ENCODE results near the gene MS4A10. TPM values are rescaled to one million over a fixed set of nuclear protein-coding genes. Genes with fewer than 3 reads are reported as not detected.

The MS4A10 gene
- total RNA-seq, 1 experiment from 2014 or later = not detected

DNA sequence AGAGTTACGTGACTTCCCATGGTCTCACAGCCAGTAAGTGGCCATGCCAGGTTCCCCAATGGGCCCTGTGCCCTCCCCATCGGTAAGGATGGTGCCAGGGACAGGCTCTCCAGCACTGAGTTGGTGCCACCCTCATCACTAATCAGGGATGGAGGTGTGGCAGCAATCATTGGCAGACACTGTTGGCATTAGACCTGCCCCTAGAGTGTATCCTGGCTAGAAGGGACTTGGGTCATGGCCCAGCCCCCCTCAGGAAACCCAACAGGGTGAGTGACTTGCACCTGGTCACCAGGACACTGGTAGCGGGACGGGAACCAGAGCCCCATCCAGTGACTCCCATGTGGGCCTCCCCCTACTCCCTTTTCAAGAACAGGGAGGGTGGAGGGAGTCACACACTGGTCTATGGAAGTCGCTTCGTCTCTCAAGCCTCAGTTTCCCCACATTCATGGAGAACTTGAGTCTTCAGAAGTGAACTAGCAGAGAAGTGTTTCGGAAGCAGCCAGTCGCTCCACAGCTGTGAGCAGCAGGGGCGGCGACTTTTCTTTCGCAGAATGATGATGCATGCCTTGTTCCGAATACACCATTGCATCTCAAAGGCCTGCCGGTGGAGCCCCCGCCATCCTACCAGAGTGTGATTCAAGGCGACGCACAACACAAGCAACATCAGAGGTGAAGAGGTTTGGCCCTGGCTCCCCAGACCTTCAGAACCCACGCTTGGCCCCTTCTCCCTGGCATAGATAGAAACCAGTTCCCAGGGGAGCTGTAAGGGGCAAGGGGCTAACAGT lies 12.9 kb downstream of the MS4A10 start (continued):
- TF ChIP-seq, protein P1, sequence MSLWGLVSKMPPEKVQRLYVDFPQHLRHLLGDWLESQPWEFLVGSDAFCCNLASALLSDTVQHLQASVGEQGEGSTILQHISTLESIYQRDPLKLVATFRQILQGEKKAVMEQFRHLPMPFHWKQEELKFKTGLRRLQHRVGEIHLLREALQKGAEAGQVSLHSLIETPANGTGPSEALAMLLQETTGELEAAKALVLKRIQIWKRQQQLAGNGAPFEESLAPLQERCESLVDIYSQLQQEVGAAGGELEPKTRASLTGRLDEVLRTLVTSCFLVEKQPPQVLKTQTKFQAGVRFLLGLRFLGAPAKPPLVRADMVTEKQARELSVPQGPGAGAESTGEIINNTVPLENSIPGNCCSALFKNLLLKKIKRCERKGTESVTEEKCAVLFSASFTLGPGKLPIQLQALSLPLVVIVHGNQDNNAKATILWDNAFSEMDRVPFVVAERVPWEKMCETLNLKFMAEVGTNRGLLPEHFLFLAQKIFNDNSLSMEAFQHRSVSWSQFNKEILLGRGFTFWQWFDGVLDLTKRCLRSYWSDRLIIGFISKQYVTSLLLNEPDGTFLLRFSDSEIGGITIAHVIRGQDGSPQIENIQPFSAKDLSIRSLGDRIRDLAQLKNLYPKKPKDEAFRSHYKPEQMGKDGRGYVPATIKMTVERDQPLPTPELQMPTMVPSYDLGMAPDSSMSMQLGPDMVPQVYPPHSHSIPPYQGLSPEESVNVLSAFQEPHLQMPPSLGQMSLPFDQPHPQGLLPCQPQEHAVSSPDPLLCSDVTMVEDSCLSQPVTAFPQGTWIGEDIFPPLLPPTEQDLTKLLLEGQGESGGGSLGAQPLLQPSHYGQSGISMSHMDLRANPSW (CRISPR knock-in tag; conservative IDR thresholded peaks at IDR 0.05; ENCODE audit: low read depth) = no peak
- TF ChIP-seq GABPB1 (CRISPR knock-in tag; IDR thresholded peaks at IDR 0.05) (no peak), JUN (CRISPR knock-in tag; IDR thresholded peaks at IDR 0.05) (no peak)

DNA sequence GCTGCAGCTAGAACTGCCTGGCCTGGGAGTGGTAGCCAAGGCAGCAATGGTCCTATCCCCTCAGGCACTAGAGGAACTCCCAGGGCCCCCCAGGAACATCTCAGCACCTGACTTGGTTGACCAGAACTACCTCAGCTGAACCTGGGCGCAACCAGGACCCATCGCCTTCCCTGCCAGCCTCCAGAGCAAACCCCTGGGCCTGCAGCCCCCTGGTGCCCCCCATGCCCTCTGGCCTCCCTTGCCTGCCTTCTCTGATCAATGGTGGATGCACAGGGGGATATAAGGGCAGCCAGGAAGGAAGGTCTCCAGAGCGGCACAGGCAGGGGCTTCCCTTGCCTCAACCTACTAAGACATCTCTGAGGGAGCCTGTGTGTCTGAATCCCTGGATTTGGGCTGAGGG lies 13.5 kb downstream of the MS4A10 start:
- Mint-ChIP-seq H3K4me3 (no peak overlapping the region), H3K36me3 (peaks cover 4% of the 10 kb centered on the region; the same call in 1 of the 2 replicates), H3K4me1 (no peaks in the 10 kb centered on the region), H3K27me3 (ENCODE audit: low read depth) (peaks cover 22% of the 10 kb centered on the region), H3K9me3 (peaks cover 15% of the 10 kb centered on the region), H3K27ac (no peak overlapping the region)
- ChIA-PET POLR2A (no interaction called here), CTCF (interaction anchor here (1.2 kb wide), 1 partner anchor 36 kb away, joined by 3 read pairs; no protein-coding TSS in a partner anchor)
- ATAC-seq = no peak
- no peak for DNase-seq (ENCODE audit: low spot score)
- TF ChIP-seq ZNF423 (CRISPR knock-in tag; IDR thresholded peaks at IDR 0.05) (no peak), SP1 (CRISPR knock-in tag; conservative IDR thresholded peaks at IDR 0.05) (no peak), IRF2 (CRISPR knock-in tag; IDR thresholded peaks at IDR 0.05; ENCODE audit: borderline replicate concordance, low read depth) (no peak), ZNF671 (CRISPR knock-in tag; IDR thresholded peaks at IDR 0.05) (no peak), CREM (CRISPR knock-in tag; IDR thresholded peaks at IDR 0.05) (no peak), ETV6 (CRISPR knock-in tag; IDR thresholded peaks at IDR 0.05) (no peak), NR1H2 (CRISPR knock-in tag; IDR thresholded peaks at IDR 0.05) (no peak), GRHL2 (CRISPR knock-in tag; IDR thresholded peaks at IDR 0.05; ENCODE audit: insufficient replicate concordance, severe bottlenecking) (no peak), GABPB1 (CRISPR knock-in tag; IDR thresholded peaks at IDR 0.05) (no peak), ESRRA (CRISPR knock-in tag; IDR thresholded peaks at IDR 0.05; ENCODE audit: borderline replicate concordance) (no peak), ELF4 (CRISPR knock-in tag; IDR thresholded peaks at IDR 0.05; ENCODE audit: low read depth) (no peak), MYBL2 (CRISPR knock-in tag; IDR thresholded peaks at IDR 0.05) (no peak), NR3C1 (CRISPR knock-in tag; conservative IDR thresholded peaks at IDR 0.05; ENCODE audit: low read depth) (no peak), OVOL2 (CRISPR knock-in tag; IDR thresholded peaks at IDR 0.05; ENCODE audit: borderline replicate concordance) (no peak)
- TF ChIP-seq, protein P2, sequence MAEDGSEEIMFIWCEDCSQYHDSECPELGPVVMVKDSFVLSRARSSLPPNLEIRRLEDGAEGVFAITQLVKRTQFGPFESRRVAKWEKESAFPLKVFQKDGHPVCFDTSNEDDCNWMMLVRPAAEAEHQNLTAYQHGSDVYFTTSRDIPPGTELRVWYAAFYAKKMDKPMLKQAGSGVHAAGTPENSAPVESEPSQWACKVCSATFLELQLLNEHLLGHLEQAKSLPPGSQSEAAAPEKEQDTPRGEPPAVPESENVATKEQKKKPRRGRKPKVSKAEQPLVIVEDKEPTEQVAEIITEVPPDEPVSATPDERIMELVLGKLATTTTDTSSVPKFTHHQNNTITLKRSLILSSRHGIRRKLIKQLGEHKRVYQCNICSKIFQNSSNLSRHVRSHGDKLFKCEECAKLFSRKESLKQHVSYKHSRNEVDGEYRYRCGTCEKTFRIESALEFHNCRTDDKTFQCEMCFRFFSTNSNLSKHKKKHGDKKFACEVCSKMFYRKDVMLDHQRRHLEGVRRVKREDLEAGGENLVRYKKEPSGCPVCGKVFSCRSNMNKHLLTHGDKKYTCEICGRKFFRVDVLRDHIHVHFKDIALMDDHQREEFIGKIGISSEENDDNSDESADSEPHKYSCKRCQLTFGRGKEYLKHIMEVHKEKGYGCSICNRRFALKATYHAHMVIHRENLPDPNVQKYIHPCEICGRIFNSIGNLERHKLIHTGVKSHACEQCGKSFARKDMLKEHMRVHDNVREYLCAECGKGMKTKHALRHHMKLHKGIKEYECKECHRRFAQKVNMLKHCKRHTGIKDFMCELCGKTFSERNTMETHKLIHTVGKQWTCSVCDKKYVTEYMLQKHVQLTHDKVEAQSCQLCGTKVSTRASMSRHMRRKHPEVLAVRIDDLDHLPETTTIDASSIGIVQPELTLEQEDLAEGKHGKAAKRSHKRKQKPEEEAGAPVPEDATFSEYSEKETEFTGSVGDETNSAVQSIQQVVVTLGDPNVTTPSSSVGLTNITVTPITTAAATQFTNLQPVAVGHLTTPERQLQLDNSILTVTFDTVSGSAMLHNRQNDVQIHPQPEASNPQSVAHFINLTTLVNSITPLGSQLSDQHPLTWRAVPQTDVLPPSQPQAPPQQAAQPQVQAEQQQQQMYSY (CRISPR knock-in tag; IDR thresholded peaks at IDR 0.05) = no peak
- TF ChIP-seq, protein P3, sequence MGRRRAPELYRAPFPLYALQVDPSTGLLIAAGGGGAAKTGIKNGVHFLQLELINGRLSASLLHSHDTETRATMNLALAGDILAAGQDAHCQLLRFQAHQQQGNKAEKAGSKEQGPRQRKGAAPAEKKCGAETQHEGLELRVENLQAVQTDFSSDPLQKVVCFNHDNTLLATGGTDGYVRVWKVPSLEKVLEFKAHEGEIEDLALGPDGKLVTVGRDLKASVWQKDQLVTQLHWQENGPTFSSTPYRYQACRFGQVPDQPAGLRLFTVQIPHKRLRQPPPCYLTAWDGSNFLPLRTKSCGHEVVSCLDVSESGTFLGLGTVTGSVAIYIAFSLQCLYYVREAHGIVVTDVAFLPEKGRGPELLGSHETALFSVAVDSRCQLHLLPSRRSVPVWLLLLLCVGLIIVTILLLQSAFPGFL (CRISPR knock-in tag; IDR thresholded peaks at IDR 0.05; ENCODE audit: borderline replicate concordance) = no peak
- TF ChIP-seq, protein P4, sequence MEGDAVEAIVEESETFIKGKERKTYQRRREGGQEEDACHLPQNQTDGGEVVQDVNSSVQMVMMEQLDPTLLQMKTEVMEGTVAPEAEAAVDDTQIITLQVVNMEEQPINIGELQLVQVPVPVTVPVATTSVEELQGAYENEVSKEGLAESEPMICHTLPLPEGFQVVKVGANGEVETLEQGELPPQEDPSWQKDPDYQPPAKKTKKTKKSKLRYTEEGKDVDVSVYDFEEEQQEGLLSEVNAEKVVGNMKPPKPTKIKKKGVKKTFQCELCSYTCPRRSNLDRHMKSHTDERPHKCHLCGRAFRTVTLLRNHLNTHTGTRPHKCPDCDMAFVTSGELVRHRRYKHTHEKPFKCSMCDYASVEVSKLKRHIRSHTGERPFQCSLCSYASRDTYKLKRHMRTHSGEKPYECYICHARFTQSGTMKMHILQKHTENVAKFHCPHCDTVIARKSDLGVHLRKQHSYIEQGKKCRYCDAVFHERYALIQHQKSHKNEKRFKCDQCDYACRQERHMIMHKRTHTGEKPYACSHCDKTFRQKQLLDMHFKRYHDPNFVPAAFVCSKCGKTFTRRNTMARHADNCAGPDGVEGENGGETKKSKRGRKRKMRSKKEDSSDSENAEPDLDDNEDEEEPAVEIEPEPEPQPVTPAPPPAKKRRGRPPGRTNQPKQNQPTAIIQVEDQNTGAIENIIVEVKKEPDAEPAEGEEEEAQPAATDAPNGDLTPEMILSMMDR (IDR thresholded peaks at IDR 0.05) = no peak
- TF ChIP-seq, protein P5, sequence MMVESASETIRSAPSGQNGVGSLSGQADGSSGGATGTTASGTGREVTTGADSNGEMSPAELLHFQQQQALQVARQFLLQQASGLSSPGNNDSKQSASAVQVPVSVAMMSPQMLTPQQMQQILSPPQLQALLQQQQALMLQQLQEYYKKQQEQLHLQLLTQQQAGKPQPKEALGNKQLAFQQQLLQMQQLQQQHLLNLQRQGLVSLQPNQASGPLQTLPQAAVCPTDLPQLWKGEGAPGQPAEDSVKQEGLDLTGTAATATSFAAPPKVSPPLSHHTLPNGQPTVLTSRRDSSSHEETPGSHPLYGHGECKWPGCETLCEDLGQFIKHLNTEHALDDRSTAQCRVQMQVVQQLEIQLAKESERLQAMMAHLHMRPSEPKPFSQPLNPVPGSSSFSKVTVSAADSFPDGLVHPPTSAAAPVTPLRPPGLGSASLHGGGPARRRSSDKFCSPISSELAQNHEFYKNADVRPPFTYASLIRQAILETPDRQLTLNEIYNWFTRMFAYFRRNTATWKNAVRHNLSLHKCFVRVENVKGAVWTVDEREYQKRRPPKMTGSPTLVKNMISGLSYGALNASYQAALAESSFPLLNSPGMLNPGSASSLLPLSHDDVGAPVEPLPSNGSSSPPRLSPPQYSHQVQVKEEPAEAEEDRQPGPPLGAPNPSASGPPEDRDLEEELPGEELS (CRISPR knock-in tag; IDR thresholded peaks at IDR 0.05) = no peak
- TF ChIP-seq, protein P6, sequence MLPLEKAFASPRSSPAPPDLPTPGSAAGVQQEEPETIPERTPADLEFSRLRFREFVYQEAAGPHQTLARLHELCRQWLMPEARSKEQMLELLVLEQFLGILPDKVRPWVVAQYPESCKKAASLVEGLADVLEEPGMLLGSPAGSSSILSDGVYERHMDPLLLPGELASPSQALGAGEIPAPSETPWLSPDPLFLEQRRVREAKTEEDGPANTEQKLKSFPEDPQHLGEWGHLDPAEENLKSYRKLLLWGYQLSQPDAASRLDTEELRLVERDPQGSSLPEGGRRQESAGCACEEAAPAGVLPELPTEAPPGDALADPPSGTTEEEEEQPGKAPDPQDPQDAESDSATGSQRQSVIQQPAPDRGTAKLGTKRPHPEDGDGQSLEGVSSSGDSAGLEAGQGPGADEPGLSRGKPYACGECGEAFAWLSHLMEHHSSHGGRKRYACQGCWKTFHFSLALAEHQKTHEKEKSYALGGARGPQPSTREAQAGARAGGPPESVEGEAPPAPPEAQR (CRISPR knock-in tag; IDR thresholded peaks at IDR 0.05) = no peak
- TF ChIP-seq, protein P7, sequence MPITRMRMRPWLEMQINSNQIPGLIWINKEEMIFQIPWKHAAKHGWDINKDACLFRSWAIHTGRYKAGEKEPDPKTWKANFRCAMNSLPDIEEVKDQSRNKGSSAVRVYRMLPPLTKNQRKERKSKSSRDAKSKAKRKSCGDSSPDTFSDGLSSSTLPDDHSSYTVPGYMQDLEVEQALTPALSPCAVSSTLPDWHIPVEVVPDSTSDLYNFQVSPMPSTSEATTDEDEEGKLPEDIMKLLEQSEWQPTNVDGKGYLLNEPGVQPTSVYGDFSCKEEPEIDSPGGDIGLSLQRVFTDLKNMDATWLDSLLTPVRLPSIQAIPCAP (CRISPR knock-in tag; IDR thresholded peaks at IDR 0.05) = no peak

Measured in WTC11 (cell line).